Measurements from ENCODE around the gene CENPU. TPM values are rescaled to one million over a fixed set of nuclear protein-coding genes. Genes with fewer than 3 reads are reported as not detected.

The CENPU gene
- total and polyA plus RNA-seq, 2 of the 13 experiments (the other 11 are each of a cell fraction or from before 2014, with no cell fraction given) = 11.7 to 35.8 TPM

DNA sequence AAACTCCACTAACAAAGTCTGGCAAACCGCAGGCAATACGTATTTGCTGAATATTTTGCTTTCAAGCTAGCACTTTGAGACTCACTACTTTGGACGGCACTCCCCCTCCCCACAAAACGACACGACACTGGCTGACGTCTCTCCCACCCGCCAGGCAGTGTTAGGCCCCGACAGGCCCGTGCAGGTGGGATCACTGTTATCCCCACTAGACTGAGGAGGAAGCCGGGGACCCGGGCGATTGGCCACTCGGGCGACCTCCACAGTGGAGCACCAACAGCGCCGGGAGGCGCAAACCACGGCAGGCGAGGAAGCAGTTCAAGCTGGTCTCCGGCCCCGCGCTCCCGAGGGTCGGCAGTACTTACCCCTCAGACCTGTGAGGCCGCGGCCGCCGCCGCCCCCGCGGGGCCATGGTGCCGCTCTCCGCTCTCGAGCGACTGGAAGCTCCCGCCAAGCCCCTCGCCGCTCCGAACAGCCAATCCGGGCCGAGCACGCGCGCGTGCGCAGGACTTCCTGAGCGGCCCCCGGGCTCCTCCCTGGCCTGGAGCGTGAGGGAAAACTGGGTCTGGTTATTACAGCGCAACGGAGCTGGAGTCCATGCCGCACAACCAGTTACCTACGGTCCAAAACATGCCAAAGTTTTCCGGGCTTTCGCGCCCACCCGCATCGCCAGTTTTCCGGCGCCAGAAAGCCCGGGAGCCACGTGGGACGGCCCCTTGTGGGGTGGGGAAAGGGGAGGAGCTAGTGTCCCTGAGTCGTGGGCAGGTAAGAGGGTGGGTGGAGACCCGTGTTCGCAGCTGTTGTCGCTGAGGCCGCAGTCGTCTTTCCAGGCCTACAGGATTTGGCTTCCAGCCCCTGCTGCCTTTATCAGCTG, at the start of gene CENPU (continued):
- peak; percentile 92 for TF ChIP-seq ZBTB38 (CRISPR knock-in tag; IDR thresholded peaks at IDR 0.05)
- TF ChIP-seq, protein P1, sequence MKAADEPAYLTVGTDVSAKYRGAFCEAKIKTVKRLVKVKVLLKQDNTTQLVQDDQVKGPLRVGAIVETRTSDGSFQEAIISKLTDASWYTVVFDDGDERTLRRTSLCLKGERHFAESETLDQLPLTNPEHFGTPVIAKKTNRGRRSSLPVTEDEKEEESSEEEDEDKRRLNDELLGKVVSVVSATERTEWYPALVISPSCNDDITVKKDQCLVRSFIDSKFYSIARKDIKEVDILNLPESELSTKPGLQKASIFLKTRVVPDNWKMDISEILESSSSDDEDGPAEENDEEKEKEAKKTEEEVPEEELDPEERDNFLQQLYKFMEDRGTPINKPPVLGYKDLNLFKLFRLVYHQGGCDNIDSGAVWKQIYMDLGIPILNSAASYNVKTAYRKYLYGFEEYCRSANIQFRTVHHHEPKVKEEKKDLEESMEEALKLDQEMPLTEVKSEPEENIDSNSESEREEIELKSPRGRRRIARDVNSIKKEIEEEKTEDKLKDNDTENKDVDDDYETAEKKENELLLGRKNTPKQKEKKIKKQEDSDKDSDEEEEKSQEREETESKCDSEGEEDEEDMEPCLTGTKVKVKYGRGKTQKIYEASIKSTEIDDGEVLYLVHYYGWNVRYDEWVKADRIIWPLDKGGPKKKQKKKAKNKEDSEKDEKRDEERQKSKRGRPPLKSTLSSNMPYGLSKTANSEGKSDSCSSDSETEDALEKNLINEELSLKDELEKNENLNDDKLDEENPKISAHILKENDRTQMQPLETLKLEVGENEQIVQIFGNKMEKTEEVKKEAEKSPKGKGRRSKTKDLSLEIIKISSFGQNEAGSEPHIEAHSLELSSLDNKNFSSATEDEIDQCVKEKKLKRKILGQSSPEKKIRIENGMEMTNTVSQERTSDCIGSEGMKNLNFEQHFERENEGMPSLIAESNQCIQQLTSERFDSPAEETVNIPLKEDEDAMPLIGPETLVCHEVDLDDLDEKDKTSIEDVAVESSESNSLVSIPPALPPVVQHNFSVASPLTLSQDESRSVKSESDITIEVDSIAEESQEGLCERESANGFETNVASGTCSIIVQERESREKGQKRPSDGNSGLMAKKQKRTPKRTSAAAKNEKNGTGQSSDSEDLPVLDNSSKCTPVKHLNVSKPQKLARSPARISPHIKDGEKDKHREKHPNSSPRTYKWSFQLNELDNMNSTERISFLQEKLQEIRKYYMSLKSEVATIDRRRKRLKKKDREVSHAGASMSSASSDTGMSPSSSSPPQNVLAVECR (CRISPR knock-in tag; IDR thresholded peaks at IDR 0.05; ENCODE audit: borderline replicate concordance) = peak; percentile 100
- TF ChIP-seq, protein P2, sequence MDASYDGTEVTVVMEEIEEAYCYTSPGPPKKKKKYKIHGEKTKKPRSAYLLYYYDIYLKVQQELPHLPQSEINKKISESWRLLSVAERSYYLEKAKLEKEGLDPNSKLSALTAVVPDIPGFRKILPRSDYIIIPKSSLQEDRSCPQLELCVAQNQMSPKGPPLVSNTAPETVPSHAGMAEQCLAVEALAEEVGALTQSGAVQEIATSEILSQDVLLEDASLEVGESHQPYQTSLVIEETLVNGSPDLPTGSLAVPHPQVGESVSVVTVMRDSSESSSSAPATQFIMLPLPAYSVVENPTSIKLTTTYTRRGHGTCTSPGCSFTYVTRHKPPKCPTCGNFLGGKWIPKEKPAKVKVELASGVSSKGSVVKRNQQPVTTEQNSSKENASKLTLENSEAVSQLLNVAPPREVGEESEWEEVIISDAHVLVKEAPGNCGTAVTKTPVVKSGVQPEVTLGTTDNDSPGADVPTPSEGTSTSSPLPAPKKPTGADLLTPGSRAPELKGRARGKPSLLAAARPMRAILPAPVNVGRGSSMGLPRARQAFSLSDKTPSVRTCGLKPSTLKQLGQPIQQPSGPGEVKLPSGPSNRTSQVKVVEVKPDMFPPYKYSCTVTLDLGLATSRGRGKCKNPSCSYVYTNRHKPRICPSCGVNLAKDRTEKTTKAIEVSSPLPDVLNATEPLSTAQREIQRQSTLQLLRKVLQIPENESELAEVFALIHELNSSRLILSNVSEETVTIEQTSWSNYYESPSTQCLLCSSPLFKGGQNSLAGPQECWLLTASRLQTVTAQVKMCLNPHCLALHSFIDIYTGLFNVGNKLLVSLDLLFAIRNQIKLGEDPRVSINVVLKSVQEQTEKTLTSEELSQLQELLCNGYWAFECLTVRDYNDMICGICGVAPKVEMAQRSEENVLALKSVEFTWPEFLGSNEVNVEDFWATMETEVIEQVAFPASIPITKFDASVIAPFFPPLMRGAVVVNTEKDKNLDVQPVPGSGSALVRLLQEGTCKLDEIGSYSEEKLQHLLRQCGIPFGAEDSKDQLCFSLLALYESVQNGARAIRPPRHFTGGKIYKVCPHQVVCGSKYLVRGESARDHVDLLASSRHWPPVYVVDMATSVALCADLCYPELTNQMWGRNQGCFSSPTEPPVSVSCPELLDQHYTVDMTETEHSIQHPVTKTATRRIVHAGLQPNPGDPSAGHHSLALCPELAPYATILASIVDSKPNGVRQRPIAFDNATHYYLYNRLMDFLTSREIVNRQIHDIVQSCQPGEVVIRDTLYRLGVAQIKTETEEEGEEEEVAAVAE (CRISPR knock-in tag; IDR thresholded peaks at IDR 0.05; ENCODE audit: borderline replicate concordance) = peak; percentile 85; the same call in 1 of the 2 replicates
- TF ChIP-seq, protein P3, sequence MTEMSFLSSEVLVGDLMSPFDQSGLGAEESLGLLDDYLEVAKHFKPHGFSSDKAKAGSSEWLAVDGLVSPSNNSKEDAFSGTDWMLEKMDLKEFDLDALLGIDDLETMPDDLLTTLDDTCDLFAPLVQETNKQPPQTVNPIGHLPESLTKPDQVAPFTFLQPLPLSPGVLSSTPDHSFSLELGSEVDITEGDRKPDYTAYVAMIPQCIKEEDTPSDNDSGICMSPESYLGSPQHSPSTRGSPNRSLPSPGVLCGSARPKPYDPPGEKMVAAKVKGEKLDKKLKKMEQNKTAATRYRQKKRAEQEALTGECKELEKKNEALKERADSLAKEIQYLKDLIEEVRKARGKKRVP (CRISPR knock-in tag; IDR thresholded peaks at IDR 0.05) = peak in 1 of 2 experiments; percentile 73; a peak in 2 of 4 replicates
- TF ChIP-seq, protein P4, sequence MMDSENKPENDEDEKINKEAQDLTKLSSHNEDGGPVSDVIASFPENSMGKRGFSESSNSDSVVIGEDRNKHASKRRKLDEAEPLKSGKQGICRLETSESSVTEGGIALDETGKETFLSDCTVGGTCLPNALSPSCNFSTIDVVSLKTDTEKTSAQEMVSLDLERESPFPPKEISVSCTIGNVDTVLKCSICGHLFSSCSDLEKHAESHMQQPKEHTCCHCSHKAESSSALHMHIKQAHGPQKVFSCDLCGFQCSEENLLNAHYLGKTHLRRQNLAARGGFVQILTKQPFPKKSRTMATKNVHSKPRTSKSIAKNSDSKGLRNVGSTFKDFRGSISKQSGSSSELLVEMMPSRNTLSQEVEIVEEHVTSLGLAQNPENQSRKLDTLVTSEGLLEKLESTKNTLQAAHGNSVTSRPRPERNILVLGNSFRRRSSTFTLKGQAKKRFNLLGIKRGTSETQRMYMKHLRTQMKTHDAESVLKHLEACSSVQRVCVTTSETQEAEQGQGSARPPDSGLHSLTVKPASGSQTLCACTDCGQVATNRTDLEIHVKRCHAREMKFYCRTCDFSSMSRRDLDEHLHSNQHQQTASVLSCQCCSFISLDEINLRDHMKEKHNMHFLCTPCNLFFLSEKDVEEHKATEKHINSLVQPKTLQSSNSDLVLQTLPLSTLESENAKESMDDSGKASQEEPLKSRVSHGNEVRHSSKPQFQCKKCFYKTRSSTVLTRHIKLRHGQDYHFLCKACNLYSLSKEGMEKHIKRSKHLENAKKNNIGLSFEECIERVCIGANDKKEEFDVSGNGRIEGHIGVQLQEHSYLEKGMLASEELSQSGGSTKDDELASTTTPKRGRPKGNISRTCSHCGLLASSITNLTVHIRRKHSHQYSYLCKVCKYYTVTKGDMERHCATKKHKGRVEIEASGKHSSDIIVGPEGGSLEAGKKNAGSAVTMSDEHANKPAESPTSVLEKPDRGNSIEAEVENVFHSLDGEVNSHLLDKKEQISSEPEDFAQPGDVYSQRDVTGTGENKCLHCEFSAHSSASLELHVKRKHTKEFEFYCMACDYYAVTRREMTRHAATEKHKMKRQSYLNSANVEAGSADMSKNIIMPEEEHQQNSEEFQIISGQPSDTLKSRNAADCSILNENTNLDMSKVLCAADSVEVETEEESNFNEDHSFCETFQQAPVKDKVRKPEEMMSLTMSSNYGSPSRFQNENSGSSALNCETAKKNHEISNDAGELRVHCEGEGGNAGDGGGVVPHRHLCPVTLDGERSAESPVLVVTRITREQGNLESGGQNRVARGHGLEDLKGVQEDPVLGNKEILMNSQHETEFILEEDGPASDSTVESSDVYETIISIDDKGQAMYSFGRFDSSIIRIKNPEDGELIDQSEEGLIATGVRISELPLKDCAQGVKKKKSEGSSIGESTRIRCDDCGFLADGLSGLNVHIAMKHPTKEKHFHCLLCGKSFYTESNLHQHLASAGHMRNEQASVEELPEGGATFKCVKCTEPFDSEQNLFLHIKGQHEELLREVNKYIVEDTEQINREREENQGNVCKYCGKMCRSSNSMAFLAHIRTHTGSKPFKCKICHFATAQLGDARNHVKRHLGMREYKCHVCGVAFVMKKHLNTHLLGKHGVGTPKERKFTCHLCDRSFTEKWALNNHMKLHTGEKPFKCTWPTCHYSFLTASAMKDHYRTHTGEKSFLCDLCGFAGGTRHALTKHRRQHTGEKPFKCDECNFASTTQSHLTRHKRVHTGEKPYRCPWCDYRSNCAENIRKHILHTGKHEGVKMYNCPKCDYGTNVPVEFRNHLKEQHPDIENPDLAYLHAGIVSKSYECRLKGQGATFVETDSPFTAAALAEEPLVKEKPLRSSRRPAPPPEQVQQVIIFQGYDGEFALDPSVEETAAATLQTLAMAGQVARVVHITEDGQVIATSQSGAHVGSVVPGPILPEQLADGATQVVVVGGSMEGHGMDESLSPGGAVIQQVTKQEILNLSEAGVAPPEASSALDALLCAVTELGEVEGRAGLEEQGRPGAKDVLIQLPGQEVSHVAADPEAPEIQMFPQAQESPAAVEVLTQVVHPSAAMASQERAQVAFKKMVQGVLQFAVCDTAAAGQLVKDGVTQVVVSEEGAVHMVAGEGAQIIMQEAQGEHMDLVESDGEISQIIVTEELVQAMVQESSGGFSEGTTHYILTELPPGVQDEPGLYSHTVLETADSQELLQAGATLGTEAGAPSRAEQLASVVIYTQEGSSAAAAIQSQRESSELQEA (CRISPR knock-in tag; IDR thresholded peaks at IDR 0.05; ENCODE audit: not compliant biosample characterization) = peak; percentile 52
